BJ (cell line): ENCODE measurements around the gene DOCK1. TPM values are rescaled to one million over a fixed set of nuclear protein-coding genes. Genes with fewer than 3 reads are reported as not detected.
A peak's percentile ranks its signal among the peaks of the same experiment; 100 is the strongest.

ENCODE experiments used
- CTCF ChIA-PET: fragments of 350-600 bp; formaldehyde crosslinking; extraction: SDS; loops from one replicate; lab custom pipeline; 2021; ENCODE audit warnings: antibody characterized with exemption, inconsistent platforms; lab: Yijun Ruan, JAX
- POLR2A ChIA-PET: fragments of 300-600 bp; sonication (Branson Sonifier 250); formaldehyde crosslinking; extraction: SDS; loops from one replicate; lab custom pipeline; 2021; ENCODE audit warnings: antibody characterized with exemption; lab: Charles Lee
- DNase-seq: peaks from one replicate; pipeline ENCODE4 v3.0.0-alpha.2; 2011; ENCODE audit warnings: low read depth
- H3K27me3 ChIP-seq: 2 replicates; pipeline ENCODE4 v1.6.0; 2011; ENCODE audit warnings: low read length; ENCODE audit not compliant: control insufficient read depth, insufficient read depth
- H3K36me3 ChIP-seq: 2 replicates; pipeline ENCODE4 v1.5.1; 2011; ENCODE audit warnings: low read length; ENCODE audit not compliant: control insufficient read depth, insufficient read depth
- H3K4me3 ChIP-seq: 2 replicates; pipeline ENCODE4 v1.5.1; 2011; ENCODE audit warnings: low read depth, mild to moderate bottlenecking, control low read depth, low read length
- CTCF ChIP-seq: IDR thresholded peaks from 2 replicates; pipeline ENCODE4 v1.5.1; 2011; ENCODE audit warnings: low read depth, mild to moderate bottlenecking, control low read depth, inconsistent platforms, low read length, moderate library complexity; ENCODE audit not compliant: insufficient read depth
- polyA plus RNA-seq: library from polyadenylated mRNA; depleted of rRNA; stranded (reverse); fragments of >200 nt; gene quantifications from 2 replicates; pipeline ENCODE4 v1.2.3, GENCODE V29; 2011

Gene DOCK1
- polyA plus RNA-seq, 1 experiment: 20.0 TPM

GRCh38 chr10:126964190-126964589, 59.0 kb downstream of the DOCK1 start:
- ChIA-PET CTCF (no interaction called here), POLR2A (no interaction called here)
- H3K36me3 ChIP-seq: no peaks in the 10 kb centered on the region

GRCh38 chr10:126966938-126967337, 61.7 kb downstream of the DOCK1 start:
- Histone ChIP-seq H3K27me3 (no peaks in the 10 kb centered on the region), H3K4me3 (no peak overlapping the region), H3K36me3 (no peaks in the 10 kb centered on the region)
- ChIA-PET CTCF (no interaction called here), POLR2A (no interaction called here)
- TF ChIP-seq CTCF: no peak
- DNase-seq: no peak

More at GRCh38 chr10:126964190-126964589, 59.0 kb downstream of the DOCK1 start:
- H3K27me3 ChIP-seq: no peaks in the 10 kb centered on the region
- no peak overlapping the region for H3K4me3 ChIP-seq
- no peak for TF ChIP-seq CTCF
- no peak for DNase-seq

- ChIA-PET CTCF (interaction anchor here (0.8 kb wide), 1 partner anchor 108 kb away, joined by 3 read pairs; no protein-coding TSS in a partner anchor), POLR2A (no interaction called here)
- no peaks in the 10 kb centered on the region for H3K36me3 ChIP-seq
- H3K4me3 ChIP-seq: no peak overlapping the region
- H3K27me3 ChIP-seq: no peaks in the 10 kb centered on the region
- no peak for DNase-seq
- TF ChIP-seq CTCF: no peak
These were observed 64.1 kb downstream of the DOCK1 start for GRCh38 chr10:126969310-126969709.

GRCh38 chr10:126972635-126973414, 67.6 kb downstream of the DOCK1 start:
- ChIA-PET CTCF (no interaction called here), POLR2A (no interaction called here)
- H3K4me3 ChIP-seq: peak overlapping the region; percentile 34
- H3K36me3 ChIP-seq: peaks cover 9% of the 10 kb centered on the region
- H3K27me3 ChIP-seq: no peaks in the 10 kb centered on the region; the same call in 1 of the 2 replicates
- TF ChIP-seq CTCF: no peak
- peak; percentile 92 for DNase-seq

GRCh38 chr10:126975221-126975620, 70.0 kb downstream of the DOCK1 start:
- DNase-seq: no peak
- no peaks in the 10 kb centered on the region; the same call in 1 of the 2 replicates for H3K27me3 ChIP-seq
- no peak overlapping the region for H3K4me3 ChIP-seq
- POLR2A ChIA-PET: no interaction called here
- H3K36me3 ChIP-seq: peaks cover 9% of the 10 kb centered on the region
- TF ChIP-seq CTCF: no peak
- CTCF ChIA-PET: interaction anchor here (0.6 kb wide), 1 partner anchor 242 kb away, joined by 3 read pairs; no protein-coding TSS in a partner anchor
